ENCODE measurements around the gene PSMD12. TPM values are rescaled to one million over a fixed set of nuclear protein-coding genes. Genes with fewer than 3 reads are reported as not detected.
A peak's percentile ranks its signal among the peaks of the same experiment; 100 is the strongest.
"Not testable (repeated sequence)": the region's sequence is repeated elsewhere in the genome, so short reads cannot be mapped to it uniquely, and the experiment has no call there.

The PSMD12 gene
- total RNA-seq, 1 donor from 2014 or later: 45.0 TPM

GRCh38 chr17:67312265-67312664 is 54.1 kb downstream of the PSMD12 start:
- H3K27ac ChIP-seq (replicated peaks): peak overlapping the region; percentile 64

GRCh38 chr17:67311575-67311974 is 54.8 kb downstream of the PSMD12 start:
- TF ChIP-seq, protein P1, sequence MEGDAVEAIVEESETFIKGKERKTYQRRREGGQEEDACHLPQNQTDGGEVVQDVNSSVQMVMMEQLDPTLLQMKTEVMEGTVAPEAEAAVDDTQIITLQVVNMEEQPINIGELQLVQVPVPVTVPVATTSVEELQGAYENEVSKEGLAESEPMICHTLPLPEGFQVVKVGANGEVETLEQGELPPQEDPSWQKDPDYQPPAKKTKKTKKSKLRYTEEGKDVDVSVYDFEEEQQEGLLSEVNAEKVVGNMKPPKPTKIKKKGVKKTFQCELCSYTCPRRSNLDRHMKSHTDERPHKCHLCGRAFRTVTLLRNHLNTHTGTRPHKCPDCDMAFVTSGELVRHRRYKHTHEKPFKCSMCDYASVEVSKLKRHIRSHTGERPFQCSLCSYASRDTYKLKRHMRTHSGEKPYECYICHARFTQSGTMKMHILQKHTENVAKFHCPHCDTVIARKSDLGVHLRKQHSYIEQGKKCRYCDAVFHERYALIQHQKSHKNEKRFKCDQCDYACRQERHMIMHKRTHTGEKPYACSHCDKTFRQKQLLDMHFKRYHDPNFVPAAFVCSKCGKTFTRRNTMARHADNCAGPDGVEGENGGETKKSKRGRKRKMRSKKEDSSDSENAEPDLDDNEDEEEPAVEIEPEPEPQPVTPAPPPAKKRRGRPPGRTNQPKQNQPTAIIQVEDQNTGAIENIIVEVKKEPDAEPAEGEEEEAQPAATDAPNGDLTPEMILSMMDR (IDR thresholded peaks at IDR 0.05; ENCODE audit: borderline replicate concordance): no peak
- no peaks in the 10 kb centered on the region for H3K27me3 ChIP-seq (ENCODE audit: low read depth)
- peaks cover 13% of the 10 kb centered on the region for H3K4me1 ChIP-seq
- peak overlapping the region; percentile 64 for H3K27ac ChIP-seq (replicated peaks)
- H3K9me3 ChIP-seq (replicated peaks): no peaks in the 10 kb centered on the region
- H3K4me3 ChIP-seq: peak overlapping the region; percentile 11
- intact Hi-C loops (cut with micrococcal nuclease): no loop called here
- no peak for DNase-seq
- H3K36me3 ChIP-seq: no peaks in the 10 kb centered on the region

More at GRCh38 chr17:67312265-67312664, 54.1 kb downstream of the PSMD12 start:
- TF ChIP-seq, protein P1 (IDR thresholded peaks at IDR 0.05; ENCODE audit: borderline replicate concordance): no peak
- Histone ChIP-seq H3K4me1 (peaks cover 13% of the 10 kb centered on the region), H3K36me3 (no peaks in the 10 kb centered on the region), H3K9me3 (replicated peaks) (no peaks in the 10 kb centered on the region), H3K27me3 (ENCODE audit: low read depth) (no peaks in the 10 kb centered on the region), H3K4me3 (peak overlapping the region; percentile 11)
- no peak for DNase-seq
- intact Hi-C loops (cut with micrococcal nuclease): no loop called here

- Histone ChIP-seq H3K27me3 (ENCODE audit: low read depth) (no peaks in the 10 kb centered on the region), H3K4me1 (peaks cover 13% of the 10 kb centered on the region), H3K36me3 (no peaks in the 10 kb centered on the region), H3K9me3 (replicated peaks) (no peaks in the 10 kb centered on the region), H3K27ac (replicated peaks) (no peak overlapping the region), H3K4me3 (no peak overlapping the region)
- TF ChIP-seq, protein P1 (IDR thresholded peaks at IDR 0.05; ENCODE audit: borderline replicate concordance): no peak
- intact Hi-C loops (cut with micrococcal nuclease): no loop called here
- no peak for DNase-seq
Measured at GRCh38 chr17:67310406-67310805, 56.0 kb downstream of the PSMD12 start.

GRCh38 chr17:67305446-67306235 is 60.7 kb downstream of the PSMD12 start:
- H3K36me3 ChIP-seq; H3K4me1 ChIP-seq; H3K27ac ChIP-seq (replicated peaks); H3K4me3 ChIP-seq; intact Hi-C loops (cut with micrococcal nuclease); DNase-seq; H3K27me3 ChIP-seq (ENCODE audit: low read depth); H3K9me3 ChIP-seq (replicated peaks): not testable (repeated sequence)

- intact Hi-C loops (cut with micrococcal nuclease): no loop called here
- Histone ChIP-seq H3K27me3 (ENCODE audit: low read depth) (no peaks in the 10 kb centered on the region), H3K27ac (replicated peaks) (no peak overlapping the region), H3K4me3 (no peak overlapping the region), H3K9me3 (replicated peaks) (no peaks in the 10 kb centered on the region), H3K36me3 (no peaks in the 10 kb centered on the region), H3K4me1 (peaks cover 12% of the 10 kb centered on the region)
- TF ChIP-seq, protein P1 (IDR thresholded peaks at IDR 0.05; ENCODE audit: borderline replicate concordance): no peak
- DNase-seq: no peak
Measured at GRCh38 chr17:67297454-67297960, 68.9 kb downstream of the PSMD12 start.
